ENCODE measurements around the gene PRDM7. TPM values are rescaled to one million over a fixed set of nuclear protein-coding genes. Genes with fewer than 3 reads are reported as not detected.

Gene PRDM7
- total and polyA plus RNA-seq, 9 of the 15 experiments (the other 6 are each of a cell fraction or from before 2014, with no cell fraction given) = not detected

DNA sequence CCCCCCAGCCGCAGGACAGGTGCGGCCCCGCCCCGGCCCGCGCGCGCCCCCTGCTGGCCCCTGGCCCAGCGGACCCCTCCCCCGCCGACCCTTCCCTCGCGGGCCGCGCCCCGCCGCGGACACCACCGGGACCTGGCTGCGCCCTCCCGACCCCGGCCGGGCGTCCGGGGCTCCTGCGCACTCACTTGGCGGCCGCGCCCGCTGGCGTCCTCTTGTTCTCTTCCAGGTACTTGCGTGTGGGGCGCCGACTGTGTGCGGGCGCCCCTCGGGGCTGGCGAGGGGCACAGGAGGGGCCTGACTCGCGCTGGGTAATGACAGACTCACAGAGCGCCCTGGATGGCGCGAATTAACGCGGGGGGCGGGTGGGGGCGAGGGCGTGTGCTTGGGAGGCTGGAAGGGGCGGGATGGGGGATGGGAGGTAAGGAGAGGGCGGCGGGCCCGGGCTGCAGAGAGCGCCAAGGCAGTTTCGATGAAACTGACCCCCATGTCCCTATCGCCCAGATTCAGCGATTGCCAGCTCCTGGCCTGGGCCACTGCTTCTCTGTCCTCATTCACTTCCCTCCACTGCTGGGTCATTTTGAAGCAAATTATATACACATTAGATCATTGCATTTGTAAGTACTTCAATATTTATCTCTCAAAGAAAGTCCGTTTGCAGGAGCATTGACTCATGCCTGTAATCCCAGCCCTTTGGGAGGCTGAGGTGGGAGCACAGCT is 57.4 kb downstream of the PRDM7 start (continued):
- TF ChIP-seq FOSL1 (tag; conservative IDR thresholded peaks at IDR 0.05) = 0 out of 2 replicates have a peak, but pooled peaks have one; percentile 14
- TF ChIP-seq YBX1 (IDR thresholded peaks at IDR 0.05) = no peak
- TF ChIP-seq, protein P1, sequence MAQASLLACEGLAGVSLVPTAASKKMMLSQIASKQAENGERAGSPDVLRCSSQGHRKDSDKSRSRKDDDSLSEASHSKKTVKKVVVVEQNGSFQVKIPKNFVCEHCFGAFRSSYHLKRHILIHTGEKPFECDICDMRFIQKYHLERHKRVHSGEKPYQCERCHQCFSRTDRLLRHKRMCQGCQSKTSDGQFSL (CRISPR knock-in tag; IDR thresholded peaks at IDR 0.05) = no peak
- TF ChIP-seq, protein P1 (tag; IDR thresholded peaks at IDR 0.05) = peak in 1 of 2 experiments; percentile 87; a peak in 2 of 4 replicates
- TF ChIP-seq POLR2G (IDR thresholded peaks at IDR 0.05; ENCODE audit: low read depth, low read length) = peak; percentile 81
- TF ChIP-seq JUND (IDR thresholded peaks at IDR 0.05; ENCODE audit: borderline replicate concordance, low read depth, low read length) = peak; percentile 2; the same call in 1 of the 2 replicates
- TF ChIP-seq JUND (tag; IDR thresholded peaks at IDR 0.05; ENCODE audit: borderline replicate concordance, low read depth, low read length) = no peak
- TF ChIP-seq HCFC1 (IDR thresholded peaks at IDR 0.05; ENCODE audit: low read depth, low read length) = peak; percentile 4; the same call in 1 of the 2 replicates
- no peak for TF ChIP-seq ZNF780A (CRISPR knock-in tag; IDR thresholded peaks at IDR 0.05)
- TF ChIP-seq RBFOX2 (IDR thresholded peaks at IDR 0.05; ENCODE audit: low read depth, low read length) = peak; percentile 76
- peak; percentile 73 for TF ChIP-seq SIN3B (IDR thresholded peaks at IDR 0.05; ENCODE audit: low read depth)
- TF ChIP-seq CTBP1 (IDR thresholded peaks at IDR 0.05; ENCODE audit: borderline replicate concordance) = peak; percentile 38; the same call in 1 of the 2 replicates
- TF ChIP-seq POLR2A (conservative IDR thresholded peaks at IDR 0.05) = 0 out of 2 replicates have a peak, but pooled peaks have one; percentile 18
- TF ChIP-seq NRF1 (conservative IDR thresholded peaks at IDR 0.05 in 1 of 2, IDR thresholded peaks at IDR 0.05 in 1 of 2) = peak; percentile 25 to 47; a peak in 3 of 4 replicates
- peak; percentile 12; the same call in 1 of the 2 replicates for TF ChIP-seq ATF7 (IDR thresholded peaks at IDR 0.05)
- TF ChIP-seq ZNF551 (CRISPR knock-in tag; IDR thresholded peaks at IDR 0.05) = no peak
- peak; percentile 63 for TF ChIP-seq ZFX (CRISPR knock-in tag; IDR thresholded peaks at IDR 0.05)
- TF ChIP-seq NONO (IDR thresholded peaks at IDR 0.05; ENCODE audit: low read depth in 2 of 2, low read length in 1 of 2) = peak in 1 of 2 experiments; percentile 39; a peak in 1 of 4 replicates
- TF ChIP-seq PHF8 (IDR thresholded peaks at IDR 0.05; ENCODE audit: borderline replicate concordance, low read length) = peak; percentile 55; the same call in 1 of the 2 replicates
- no peak for TF ChIP-seq SAFB2 (IDR thresholded peaks at IDR 0.05; ENCODE audit: borderline replicate concordance, low read depth, low read length, severe bottlenecking)
- TF ChIP-seq SMARCA4 (IDR thresholded peaks at IDR 0.05) = peak; percentile 18; the same call in 1 of the 2 replicates

All from K562 (cell line).